HCT116 (cell line): ENCODE results near the gene PLOD1. TPM values are rescaled to one million over a fixed set of nuclear protein-coding genes. Genes with fewer than 3 reads are reported as not detected.

Experiments
- ATAC-seq: fragments of 200-7000 bp; cut with Tn5 transposase; 2 replicates; pipeline ENCODE4 v1.9.1; 2020; ENCODE audit warnings: mild to moderate bottlenecking, moderate library complexity
- BruUV-seq: library from RNA; stranded (reverse); fragments of 400-500 nt; replicated peaks from 2 replicates; lab custom pipeline; 2021; lab: Mats Ljungman, UMichigan
- CTCF ChIA-PET: fragments of 300-600 bp; sonication (Branson Sonifier 250); formaldehyde crosslinking; loops from one replicate; lab custom pipeline; 2021; ENCODE audit warnings: antibody characterized with exemption; lab: Charles Lee
- POLR2A ChIA-PET: fragments of 300-600, 350-600 bp; sonication (Branson Sonifier 250); formaldehyde crosslinking; loops from one replicate; lab custom pipeline; 2021; ENCODE audit warnings: antibody characterized with exemption; lab: Charles Lee
- RAD21 ChIA-PET, 2 experiments: fragments of 300-600 bp; sonication (Branson Sonifier 250); formaldehyde crosslinking; loops; one replicate each; lab custom pipeline; 2023; ENCODE audit warnings: low total read pairs in 2 of 2; ENCODE audit not compliant: uncharacterized antibody in 2 of 2, unreplicated experiment in 2 of 2, low non-redundant PET in 1 of 2; lab: Charles Lee
- DNase-seq: peaks from one replicate; pipeline ENCODE4 v3.0.0-alpha.2; 2010; ENCODE audit warnings: low read depth, low spot score
- H2AFZ ChIP-seq: fragments of 200-600 bp; shearing (Covaris generic), sonication (generic); 2 replicates; pipeline ENCODE4 v1.6.1; 2017; ENCODE audit warnings: low read depth, mixed run types, mixed read lengths, antibody characterized with exemption, low read length; ENCODE audit not compliant: poor library complexity, severe bottlenecking
- H3K27ac ChIP-seq: 2 replicates; pipeline ENCODE4 v1.5.1; 2012; ENCODE audit warnings: low read depth, low read length
- H3K27me3 ChIP-seq: fragments of 200-600 bp; sonication (generic); 2 replicates; pipeline ENCODE4 v1.6.1; 2016; ENCODE audit warnings: mixed run types, low read length, mixed read lengths; ENCODE audit not compliant: insufficient read depth
- H3K36me3 ChIP-seq, 2 experiments: fragments of 200-500 bp in 1 of 2; fragments of 200-600 bp in 1 of 2; sonication (Bioruptor generic) in 1 of 2; sonication (generic) in 1 of 2; 2 replicates each; pipeline versions ENCODE4 v1.5.1 to v1.6.1; 2014 to 2016; ENCODE audit warnings: low read length in 2 of 2, inconsistent platforms in 1 of 2, mixed read lengths in 1 of 2, mixed run types in 1 of 2; ENCODE audit not compliant: insufficient read depth in 2 of 2, control insufficient read depth in 1 of 2
- H3K4me1 ChIP-seq, 2 experiments: fragments of 200-600 bp in 1 of 2; sonication (generic) in 1 of 2; 2 replicates each; pipeline versions ENCODE4 v1.5.1 to v1.6.1; 2012 to 2017; ENCODE audit warnings: low read length in 2 of 2, inconsistent platforms in 1 of 2, mild to moderate bottlenecking in 1 of 2, mixed read lengths in 1 of 2, mixed run types in 1 of 2, moderate library complexity in 1 of 2; ENCODE audit not compliant: insufficient read depth in 2 of 2, control insufficient read depth in 1 of 2
- H3K4me2 ChIP-seq: fragments of 200-600 bp; sonication (generic); 2 replicates; pipeline ENCODE4 v1.6.1; 2017; ENCODE audit warnings: mixed run types, low read length, mixed read lengths
- H3K4me3 ChIP-seq, 2 experiments: fragments of 200-600 bp in 1 of 2; sonication (generic) in 1 of 2; replicated peaks in 1 of 2; 2 replicates each; pipeline ENCODE4 v1.5.1; 2011 to 2016; ENCODE audit warnings: low read length in 2 of 2, control low read depth in 1 of 2, low read depth in 1 of 2, mild to moderate bottlenecking in 1 of 2, mixed read lengths in 1 of 2, mixed run types in 1 of 2
- H3K79me2 ChIP-seq: fragments of 200-600 bp; sonication (generic); 2 replicates; pipeline ENCODE4 v1.6.1; 2017; ENCODE audit warnings: mild to moderate bottlenecking, mixed run types, low read length, moderate library complexity, mixed read lengths; ENCODE audit not compliant: insufficient read depth
- H3K9ac ChIP-seq: fragments of 200-600 bp; sonication (generic); 2 replicates; pipeline ENCODE4 v1.6.1; 2016; ENCODE audit warnings: low read length, mixed read lengths
- H3K9me2 ChIP-seq: fragments of 200-600 bp; sonication (generic), shearing (Covaris generic); 2 replicates; pipeline ENCODE4 v1.6.1; 2017; ENCODE audit warnings: mixed run types, mild to moderate bottlenecking, moderate library complexity; ENCODE audit not compliant: insufficient read depth
- H3K9me3 ChIP-seq, 2 experiments: fragments of 200-500 bp in 1 of 2; fragments of 200-600 bp in 1 of 2; sonication (Bioruptor generic) in 1 of 2; sonication (generic) in 1 of 2; 2 replicates each; pipeline ENCODE4 v1.6.1; 2014 to 2017; ENCODE audit warnings: low read length in 2 of 2, mixed read lengths in 2 of 2, inconsistent platforms in 1 of 2, low read depth in 1 of 2, mild to moderate bottlenecking in 1 of 2, mixed run types in 1 of 2, moderate library complexity in 1 of 2; ENCODE audit not compliant: control insufficient read depth in 1 of 2, insufficient read depth in 1 of 2
- H4K20me1 ChIP-seq: fragments of 200-600 bp; sonication (generic), shearing (Covaris generic); 2 replicates; pipeline ENCODE4 v1.6.1; 2017; ENCODE audit warnings: mixed run types, mild to moderate bottlenecking, moderate library complexity; ENCODE audit not compliant: insufficient read depth
- CBX3 ChIP-seq: IDR thresholded peaks from 2 replicates; pipeline ENCODE4 v1.6.1; 2012; ENCODE audit warnings: low read depth
- EZH2phosphoT487 ChIP-seq: fragments of 200-600 bp; IDR thresholded peaks from 2 replicates; pipeline ENCODE4 v1.6.1; 2018; ENCODE audit warnings: antibody characterized with exemption, borderline replicate concordance
- RAD21 ChIP-seq: IDR thresholded peaks from 2 replicates; pipeline ENCODE4 v1.6.1; 2012; ENCODE audit warnings: low read depth, mild to moderate bottlenecking
- SRF ChIP-seq: IDR thresholded peaks from 2 replicates; pipeline ENCODE4 v1.6.1; 2012; ENCODE audit warnings: low read depth
- ZFX ChIP-seq: fragments of 450-650 bp; IDR thresholded peaks from 2 replicates; pipeline ENCODE4 v1.6.1; 2017
- ZNF274 ChIP-seq: fragments of 200-500 bp; sonication (Bioruptor generic); IDR thresholded peaks from 2 replicates; pipeline ENCODE4 v1.6.1; 2014; ENCODE audit warnings: mild to moderate bottlenecking, low read depth, low read length, inconsistent platforms
- intact Hi-C: fragments of 100-400 bp; cut with micrococcal nuclease; formaldehyde crosslinking; loops from 2 replicates; pipeline ENCODE4 v1.10.0; 2022
- total RNA-seq: library from RNA; stranded (reverse); gene quantifications from one replicate; pipeline ENCODE4 v1.2.1, GENCODE V29; 2021; ENCODE audit not compliant: unreplicated experiment

PLOD1 gene
- total RNA-seq, 1 experiment from 2014 or later, result 175 TPM

DNA sequence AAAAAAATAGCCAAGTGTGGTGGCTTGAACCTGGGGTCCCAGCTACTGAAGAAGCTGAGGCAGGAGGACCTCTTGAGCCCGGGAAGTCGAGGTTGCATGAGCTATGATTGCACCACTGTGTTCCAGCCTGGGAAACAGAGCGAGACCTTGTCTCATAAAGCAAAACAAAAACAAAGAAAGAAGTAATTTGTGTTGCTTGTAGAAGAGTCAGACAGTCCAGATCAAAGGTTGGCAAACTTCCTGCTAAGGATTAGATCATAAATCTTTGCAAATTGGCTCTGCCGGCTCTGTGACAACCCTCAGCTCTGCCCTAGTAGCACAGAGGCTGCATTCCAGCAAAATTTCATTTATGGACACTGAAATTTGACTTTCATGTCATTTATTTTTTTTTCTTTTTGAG, 26.7 kb downstream of the PLOD1 start:
- Histone ChIP-seq H3K4me3 (no peak overlapping the region), H4K20me1 (no peaks in the 10 kb centered on the region), H3K36me3 (peaks cover 46 to 61% of the 10 kb centered on the region in 2 experiments; a peak in 3 of 4 replicates), H3K4me1 (no peaks in the 10 kb centered on the region)
- intact Hi-C loops, result no loop called here
- TF ChIP-seq EZH2phosphoT487 (no peak), ZFX (no peak)
- TF ChIP-seq, all 23 proteins: peak for 0
- ATAC-seq (no peak), DNase-seq (no peak)
- no peaks in the 10 kb centered on the region for H3K27me3 ChIP-seq
- H3K79me2 ChIP-seq, result no peaks in the 10 kb centered on the region
- no peaks in the 10 kb centered on the region for H3K9me2 ChIP-seq
- CTCF ChIA-PET, result no interaction called here
- H3K4me2 ChIP-seq, result no peak overlapping the region
- RAD21 ChIA-PET, result no interaction called here
- no peak overlapping the region for H3K9ac ChIP-seq
- BruUV-seq, result no TSS peak
- no peaks in the 10 kb centered on the region for H3K9me3 ChIP-seq
- no peak overlapping the region for H2AFZ ChIP-seq
- H3K27ac ChIP-seq, result no peak overlapping the region
- POLR2A ChIA-PET, result interaction anchor here (1.4 kb wide), 1 partner anchor 52 kb away, joined by 3 read pairs; no protein-coding TSS in a partner anchor

GRCh38 chr1:11963622-11964021, 29.1 kb downstream of the PLOD1 start:
- H3K27me3 ChIP-seq, result no peaks in the 10 kb centered on the region

More at GRCh38 chr1:11963622-11964021, 29.1 kb downstream of the PLOD1 start:
- no peak for TF ChIP-seq ZNF274
- no peak for TF ChIP-seq RAD21
- TF ChIP-seq SRF, result no peak
- no peak for TF ChIP-seq CBX3
- TF ChIP-seq ZFX, result no peak
- CTCF ChIA-PET, result no interaction called here
- no peaks in the 10 kb centered on the region for H3K9me2 ChIP-seq
- no peak overlapping the region for H2AFZ ChIP-seq
- intact Hi-C loops, result no loop called here
- H3K9me3 ChIP-seq, result no peaks in the 10 kb centered on the region
- POLR2A ChIA-PET, result no interaction called here
- no peaks in the 10 kb centered on the region for H3K4me1 ChIP-seq
- no peak overlapping the region for H3K4me2 ChIP-seq
- RAD21 ChIA-PET, result no interaction called here
- no TSS peak for BruUV-seq
- DNase-seq, result no peak
- no peak for ATAC-seq
- no peak overlapping the region for H3K4me3 ChIP-seq
- H4K20me1 ChIP-seq, result no peaks in the 10 kb centered on the region
- H3K27ac ChIP-seq, result no peak overlapping the region
- no peak overlapping the region for H3K9ac ChIP-seq
- peaks cover 27 to 54% of the 10 kb centered on the region in 2 experiments; a peak in 3 of 4 replicates for H3K36me3 ChIP-seq
- H3K79me2 ChIP-seq, result no peaks in the 10 kb centered on the region
